IPS-15b (cell line): ENCODE measurements around the gene TCL1B.

Experiments used
- H3K27me3 ChIP-seq: one replicate; pipeline ENCODE4 v1.6.1; 2013; ENCODE audit warnings: low read length; ENCODE audit not compliant: control insufficient read depth, insufficient read depth
- H3K36me3 ChIP-seq: one replicate; pipeline ENCODE4 v1.6.1; 2013; ENCODE audit warnings: low read length; ENCODE audit not compliant: control insufficient read depth, insufficient read depth
- H3K4me1 ChIP-seq: one replicate; pipeline ENCODE4 v1.6.1; 2013; ENCODE audit warnings: mild to moderate bottlenecking, low read length; ENCODE audit not compliant: control insufficient read depth, insufficient read depth
- H3K4me3 ChIP-seq: one replicate; pipeline ENCODE4 v1.5.1; 2013; ENCODE audit warnings: low read depth, low read length
- H3K9ac ChIP-seq: one replicate; pipeline ENCODE4 v1.6.1; 2013; ENCODE audit warnings: low read depth, mild to moderate bottlenecking, low read length
- H3K9me3 ChIP-seq: one replicate; pipeline ENCODE4 v1.6.1; 2013; ENCODE audit warnings: mild to moderate bottlenecking, low read length; ENCODE audit not compliant: control insufficient read depth, insufficient read depth

TCL1B gene

DNA sequence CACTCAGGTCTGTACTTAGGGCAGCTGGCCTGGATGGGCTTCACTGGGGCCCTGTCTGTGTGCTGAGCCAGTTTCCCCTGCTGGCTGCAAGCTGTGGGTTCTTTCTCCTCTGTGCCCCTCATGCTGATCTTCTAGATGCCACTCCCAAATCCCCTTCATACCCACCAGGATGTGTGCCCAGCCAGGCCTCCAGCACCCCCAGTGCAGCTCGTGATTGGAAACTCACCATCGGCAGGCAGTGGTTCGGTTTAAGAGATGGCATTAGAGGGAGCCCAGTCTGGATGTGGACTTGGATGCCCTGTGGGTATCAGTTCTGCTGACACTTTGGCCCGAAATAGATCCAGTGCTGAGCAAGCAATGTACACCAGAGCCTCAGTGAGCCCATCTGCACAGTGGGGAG, 5.9 kb downstream of the TCL1B start:
- no peaks in the 10 kb centered on the region for H3K9me3 ChIP-seq

DNA sequence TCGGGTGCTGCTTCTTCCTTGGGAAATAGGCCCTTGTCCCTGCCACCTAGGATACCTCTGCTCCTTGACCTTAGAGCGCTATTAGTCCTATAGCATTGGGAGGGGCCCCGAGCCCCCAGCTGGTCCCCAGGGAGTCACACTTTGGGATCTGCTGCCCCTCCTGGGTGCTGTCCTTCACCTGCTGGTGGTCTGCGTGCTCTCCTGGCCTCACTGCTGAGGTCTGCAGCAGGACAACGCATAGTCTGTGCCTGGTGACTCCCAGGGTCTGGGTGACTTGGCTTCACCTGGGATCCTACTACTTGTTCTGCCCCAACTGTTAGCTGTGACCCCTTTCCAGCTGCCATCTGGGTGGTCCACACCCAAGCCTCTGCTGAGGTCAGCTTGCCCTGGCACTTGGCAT, 8.8 kb downstream of the TCL1B start:
- H3K4me3 ChIP-seq = no peak overlapping the region
- no peaks in the 10 kb centered on the region for H3K36me3 ChIP-seq
- H3K4me1 ChIP-seq = peaks cover 13% of the 10 kb centered on the region
- H3K9ac ChIP-seq = no peak overlapping the region
- peaks cover 60% of the 10 kb centered on the region for H3K27me3 ChIP-seq
- H3K9me3 ChIP-seq = no peaks in the 10 kb centered on the region

More for the DNA sequence above, 5.9 kb downstream of the TCL1B start:
- Histone ChIP-seq H3K27me3 (peaks cover 34% of the 10 kb centered on the region), H3K4me1 (peaks cover 6% of the 10 kb centered on the region), H3K4me3 (no peak overlapping the region), H3K9ac (no peak overlapping the region), H3K36me3 (no peaks in the 10 kb centered on the region)

DNA sequence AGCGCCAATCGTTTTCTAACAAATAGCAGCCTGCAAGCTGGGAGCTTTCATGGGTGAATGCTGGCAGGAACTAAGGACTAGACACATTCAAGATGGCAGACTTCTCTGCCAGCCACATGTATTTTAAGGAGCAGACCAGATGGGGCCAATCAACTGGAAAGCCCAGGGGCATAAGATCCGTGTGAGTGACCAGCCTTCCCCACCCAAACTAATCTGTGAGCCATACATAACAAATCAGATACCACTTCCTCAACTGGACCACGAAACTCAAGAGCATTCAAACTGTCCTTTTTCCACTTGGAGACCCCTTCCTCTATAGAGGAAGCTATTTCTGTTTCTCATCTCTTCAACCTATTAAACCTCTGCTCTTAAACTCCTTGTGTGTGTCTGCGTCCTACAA, 9.7 kb downstream of the TCL1B start:
- Histone ChIP-seq H3K9ac (no peak overlapping the region), H3K4me1 (peaks cover 16% of the 10 kb centered on the region), H3K9me3 (no peaks in the 10 kb centered on the region), H3K27me3 (peaks cover 65% of the 10 kb centered on the region), H3K36me3 (no peaks in the 10 kb centered on the region), H3K4me3 (no peak overlapping the region)

DNA sequence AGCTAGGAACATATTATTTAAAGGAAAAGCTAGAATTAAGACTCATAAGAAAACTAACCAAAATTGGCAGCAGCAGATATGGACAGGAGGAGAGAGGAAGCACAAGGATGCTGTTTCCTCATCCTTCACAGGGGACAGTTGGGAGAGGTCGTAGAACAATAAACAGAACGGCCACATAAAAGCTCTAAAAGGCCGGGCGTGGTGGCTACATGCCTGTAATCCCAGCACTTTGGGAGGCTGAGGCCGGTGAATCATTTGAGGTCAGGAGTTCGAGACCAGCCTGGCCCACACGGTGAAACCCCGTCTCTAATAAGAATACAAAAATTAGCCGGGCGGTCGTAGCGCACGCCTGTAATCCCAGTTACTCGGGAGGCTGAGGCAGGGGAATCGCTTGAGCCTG, 10.5 kb downstream of the TCL1B start:
- Histone ChIP-seq H3K36me3 (no peaks in the 10 kb centered on the region), H3K27me3 (peaks cover 67% of the 10 kb centered on the region), H3K4me1 (peaks cover 21% of the 10 kb centered on the region), H3K9me3 (no peaks in the 10 kb centered on the region), H3K4me3 (no peak overlapping the region), H3K9ac (no peak overlapping the region)

DNA sequence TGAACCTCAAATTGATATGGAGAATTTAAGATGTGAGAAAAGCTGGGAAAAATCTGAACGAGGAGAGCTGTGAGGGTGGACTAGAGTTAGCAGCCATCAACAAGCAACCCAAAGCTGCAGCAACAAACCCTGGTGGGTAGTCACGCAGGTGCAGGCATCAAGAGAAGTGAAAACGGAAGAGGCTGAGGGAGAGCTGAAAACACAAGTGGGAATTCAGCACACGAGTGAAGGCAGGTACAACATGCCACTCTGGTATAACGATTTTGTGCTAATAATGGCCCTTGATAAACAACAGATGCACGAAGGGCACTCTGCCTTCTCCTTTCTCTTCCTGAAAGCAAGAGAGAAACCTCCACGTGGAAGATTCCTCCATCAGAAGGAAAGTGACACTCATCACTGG, 11.5 kb downstream of the TCL1B start:
- Histone ChIP-seq H3K27me3 (peaks cover 70% of the 10 kb centered on the region), H3K9ac (no peak overlapping the region), H3K4me3 (no peak overlapping the region)

DNA sequence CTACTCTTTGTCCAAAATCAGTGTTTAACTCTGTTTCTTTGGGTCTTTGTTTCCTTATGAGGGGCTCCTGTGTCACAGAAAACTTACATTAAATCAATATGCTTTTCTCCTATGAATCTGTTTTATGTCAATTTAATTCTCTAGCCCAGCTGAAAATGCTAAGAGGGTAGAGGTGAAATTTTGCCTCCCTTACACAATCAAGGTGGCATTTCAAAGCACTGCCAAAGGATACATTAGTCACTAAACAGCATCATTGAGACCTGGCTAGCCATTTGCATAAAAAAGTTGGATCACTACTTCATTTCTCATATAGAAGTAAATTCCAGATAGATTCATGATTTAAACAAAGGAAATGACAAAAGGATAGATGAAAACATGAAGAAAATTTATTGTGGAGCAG, 12.1 kb downstream of the TCL1B start:
- peaks cover 27% of the 10 kb centered on the region for H3K4me1 ChIP-seq
- H3K36me3 ChIP-seq = no peaks in the 10 kb centered on the region
- H3K9me3 ChIP-seq = no peaks in the 10 kb centered on the region
- peaks cover 72% of the 10 kb centered on the region for H3K27me3 ChIP-seq
- H3K9ac ChIP-seq = no peak overlapping the region
- H3K4me3 ChIP-seq = no peak overlapping the region

More for the DNA sequence above, 11.5 kb downstream of the TCL1B start:
- Histone ChIP-seq H3K36me3 (no peaks in the 10 kb centered on the region), H3K4me1 (peaks cover 28% of the 10 kb centered on the region), H3K9me3 (no peaks in the 10 kb centered on the region)

DNA sequence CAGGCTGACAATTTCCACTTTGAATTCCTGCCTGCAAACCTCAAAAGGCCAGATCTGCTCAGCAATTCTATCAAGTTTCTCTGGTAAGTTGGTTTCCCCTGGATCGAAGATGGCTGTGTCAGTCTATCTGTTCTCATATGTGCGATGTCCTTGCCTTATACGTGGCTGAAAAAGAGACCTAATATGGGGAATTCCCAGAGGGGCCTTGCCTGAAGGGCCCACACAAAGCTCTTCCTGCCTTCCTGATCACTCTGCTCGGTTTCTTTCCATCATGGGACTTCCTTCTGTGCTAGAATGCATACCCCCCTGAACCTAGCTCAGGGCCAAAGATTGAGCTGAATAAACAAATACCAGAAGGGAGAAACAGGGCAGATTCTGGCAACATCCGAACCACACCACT, 13.2 kb downstream of the TCL1B start:
- no peaks in the 10 kb centered on the region for H3K36me3 ChIP-seq
- H3K4me3 ChIP-seq = no peak overlapping the region
- no peak overlapping the region for H3K9ac ChIP-seq
- H3K4me1 ChIP-seq = peaks cover 33% of the 10 kb centered on the region
- peaks cover 78% of the 10 kb centered on the region for H3K27me3 ChIP-seq
- no peaks in the 10 kb centered on the region for H3K9me3 ChIP-seq

DNA sequence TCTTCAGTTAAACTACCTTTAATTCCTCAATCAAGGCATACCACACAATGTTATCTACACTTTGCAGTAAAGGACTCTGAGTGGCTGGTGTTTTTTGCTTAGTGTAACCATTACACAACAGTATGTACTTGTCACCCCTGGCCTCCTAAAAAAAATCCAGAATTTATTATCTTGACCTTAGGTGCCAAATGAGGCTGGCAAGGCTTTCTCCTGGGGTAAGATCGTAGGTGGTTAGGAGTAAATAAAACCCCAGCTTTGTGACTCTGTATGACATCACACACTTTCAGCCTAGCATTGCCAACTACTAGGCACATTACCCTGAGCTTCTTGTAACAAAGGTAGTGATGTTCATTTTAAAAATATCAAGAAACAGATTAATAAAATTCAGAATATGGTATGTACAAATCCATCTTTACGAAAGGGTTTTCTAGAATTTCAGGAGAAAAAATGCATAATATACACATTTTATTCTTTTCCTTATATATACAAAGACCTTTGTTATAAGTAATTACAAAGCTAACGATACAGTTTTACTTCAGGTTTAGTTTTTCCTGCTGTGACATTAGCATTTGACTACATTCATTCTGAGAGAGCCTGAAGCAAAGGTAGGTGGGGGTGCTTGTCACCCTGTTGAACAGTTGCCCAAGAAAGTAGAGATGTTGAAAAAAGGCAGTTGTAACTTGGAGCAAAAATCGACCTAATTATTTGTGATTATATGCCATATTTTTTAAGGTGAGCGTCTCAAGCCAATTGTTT, 14.2 kb downstream of the TCL1B start:
- H3K9me3 ChIP-seq = no peaks in the 10 kb centered on the region
- no peak overlapping the region for H3K9ac ChIP-seq
- H3K4me1 ChIP-seq = peaks cover 33% of the 10 kb centered on the region
- H3K27me3 ChIP-seq = peaks cover 83% of the 10 kb centered on the region
- no peaks in the 10 kb centered on the region for H3K36me3 ChIP-seq
- no peak overlapping the region for H3K4me3 ChIP-seq

DNA sequence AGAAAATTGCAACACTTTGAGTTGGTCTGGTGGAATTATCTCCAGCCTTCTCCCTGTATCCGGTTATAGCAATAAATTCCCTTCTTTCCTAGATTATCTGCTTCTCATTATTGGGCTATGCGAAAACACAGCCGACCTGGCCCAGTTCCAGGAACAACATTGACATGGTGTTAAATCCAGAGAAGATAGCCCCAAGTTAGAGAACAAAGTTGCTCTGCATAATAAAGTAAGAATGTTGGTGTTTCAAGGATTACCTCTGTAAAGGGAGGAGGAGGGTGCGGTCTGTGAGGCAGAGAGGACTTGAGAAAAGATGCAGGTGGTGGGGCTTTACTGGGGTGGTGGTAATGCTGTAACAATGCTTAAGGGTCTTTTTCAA, 15.6 kb downstream of the TCL1B start:
- H3K9me3 ChIP-seq = no peaks in the 10 kb centered on the region
- peaks cover 74% of the 10 kb centered on the region for H3K27me3 ChIP-seq
- peak overlapping the region; percentile 30 for H3K4me3 ChIP-seq
- H3K9ac ChIP-seq = no peak overlapping the region
- no peaks in the 10 kb centered on the region for H3K36me3 ChIP-seq
- peaks cover 33% of the 10 kb centered on the region for H3K4me1 ChIP-seq

DNA sequence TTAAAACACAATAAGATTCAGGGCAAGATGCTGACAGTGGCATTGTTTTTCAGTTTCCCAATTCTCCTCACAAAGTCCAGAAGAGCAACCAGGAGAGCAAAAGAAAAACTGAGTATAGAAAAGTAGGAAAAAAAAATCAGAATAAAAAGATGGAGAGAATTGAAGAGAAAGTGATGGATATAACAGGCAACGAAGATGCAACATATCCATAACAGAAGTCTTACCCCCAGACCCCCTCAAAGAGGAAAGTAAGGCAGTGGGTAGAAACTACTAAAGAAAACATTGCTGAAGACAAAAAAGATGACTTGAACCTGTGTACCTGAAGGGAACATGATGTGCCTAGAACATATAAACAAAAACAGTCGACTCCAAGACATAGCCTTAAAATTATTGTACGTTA, 17.1 kb downstream of the TCL1B start:
- no peak overlapping the region for H3K4me3 ChIP-seq
- no peak overlapping the region for H3K9ac ChIP-seq
- no peaks in the 10 kb centered on the region for H3K9me3 ChIP-seq
- peaks cover 33% of the 10 kb centered on the region for H3K4me1 ChIP-seq
- H3K36me3 ChIP-seq = no peaks in the 10 kb centered on the region
- H3K27me3 ChIP-seq = peaks cover 67% of the 10 kb centered on the region

DNA sequence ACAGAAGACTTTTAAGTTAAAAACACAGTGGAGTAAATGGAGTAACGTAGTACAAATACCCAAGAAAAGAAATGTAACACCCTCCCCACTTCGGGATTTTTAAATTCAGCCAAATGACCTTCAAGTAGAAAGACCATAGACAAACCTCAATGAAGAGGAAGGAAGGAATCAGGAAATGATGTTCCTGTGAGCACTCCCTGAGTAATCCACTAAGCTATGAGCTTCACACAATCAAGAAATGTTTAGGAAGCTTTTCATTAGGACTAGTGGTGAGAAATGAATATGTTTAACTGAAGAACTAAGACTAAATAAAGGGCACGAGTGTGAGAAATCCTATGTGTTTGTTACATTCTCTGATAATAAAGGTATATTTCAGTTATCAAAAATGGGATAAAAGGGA, 17.6 kb downstream of the TCL1B start:
- Histone ChIP-seq H3K4me1 (peaks cover 33% of the 10 kb centered on the region), H3K27me3 (peaks cover 68% of the 10 kb centered on the region), H3K9me3 (no peaks in the 10 kb centered on the region), H3K36me3 (no peaks in the 10 kb centered on the region), H3K4me3 (no peak overlapping the region), H3K9ac (no peak overlapping the region)

DNA sequence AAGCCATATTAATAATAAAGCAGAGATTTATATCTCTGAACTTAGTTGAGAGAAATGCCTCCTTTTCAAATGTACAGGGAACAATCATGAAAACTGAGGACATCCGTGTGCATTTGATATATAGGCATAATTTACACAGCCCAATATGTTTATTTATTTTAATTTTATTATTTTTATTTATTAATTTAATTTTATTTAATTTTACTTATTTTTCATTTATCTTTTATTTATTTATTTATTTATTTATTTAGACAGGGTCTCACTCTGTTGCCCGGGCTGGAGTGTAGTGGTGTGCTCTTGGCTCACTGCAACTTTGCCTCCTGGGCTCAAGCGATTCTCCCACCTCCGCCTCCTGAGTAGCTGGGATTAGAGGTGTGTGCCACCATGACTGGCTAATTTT, 19.3 kb downstream of the TCL1B start:
- Histone ChIP-seq H3K27me3 (peaks cover 70% of the 10 kb centered on the region), H3K36me3 (no peaks in the 10 kb centered on the region), H3K9me3 (no peaks in the 10 kb centered on the region), H3K4me3 (no peak overlapping the region), H3K4me1 (peaks cover 22% of the 10 kb centered on the region), H3K9ac (no peak overlapping the region)
